ENCODE data around the gene CAPN13.
A peak's percentile ranks its signal among the peaks of the same experiment; 100 is the strongest.

CAPN13 gene

DNA sequence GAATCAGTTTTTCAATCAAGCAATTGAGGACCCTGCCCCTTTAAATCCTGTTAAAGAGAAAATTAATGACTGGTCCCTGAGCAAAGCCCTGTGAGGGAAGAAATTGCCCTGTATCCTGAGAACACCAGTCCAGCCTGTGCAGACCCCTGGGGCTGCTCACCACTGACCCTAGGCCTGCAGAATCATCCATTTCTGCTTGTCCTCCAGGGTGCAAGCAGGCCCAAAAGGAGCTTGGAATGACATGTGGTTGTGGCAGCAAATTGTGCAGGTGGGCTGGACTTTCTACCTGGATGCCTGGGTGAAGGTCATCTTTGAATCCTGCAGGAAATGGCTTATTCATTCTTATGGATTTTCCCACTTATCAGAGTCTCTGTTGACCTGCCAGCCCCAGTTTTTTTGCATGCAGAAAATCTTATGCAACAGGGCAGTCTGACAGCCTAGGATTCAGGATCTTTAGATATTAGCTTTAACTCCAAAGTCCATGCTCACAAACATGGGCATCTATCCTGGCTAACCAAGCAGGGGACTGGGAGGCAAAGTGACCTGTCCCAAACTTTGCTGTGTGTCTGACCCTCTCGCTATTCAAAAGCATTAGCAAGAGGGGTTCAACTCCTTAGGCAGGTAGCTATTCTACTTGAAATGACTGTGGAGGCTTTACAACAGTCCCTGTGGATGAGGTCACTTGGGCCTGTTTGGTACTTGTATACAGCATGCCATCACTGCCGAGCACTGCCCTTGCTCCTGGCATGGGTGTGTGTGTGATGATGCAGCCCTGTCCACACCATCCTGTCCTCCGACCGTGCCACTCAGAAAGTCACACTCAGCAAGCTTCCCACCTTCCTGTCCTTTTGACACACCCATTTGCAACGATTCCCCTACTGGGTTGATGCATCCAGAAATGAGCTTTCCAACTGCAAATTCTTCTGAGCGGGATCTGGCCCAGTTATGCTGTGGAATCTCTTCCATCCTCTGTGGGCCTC, 85.3 kb downstream of the CAPN13 start:
- DNase-seq = no peak

DNA sequence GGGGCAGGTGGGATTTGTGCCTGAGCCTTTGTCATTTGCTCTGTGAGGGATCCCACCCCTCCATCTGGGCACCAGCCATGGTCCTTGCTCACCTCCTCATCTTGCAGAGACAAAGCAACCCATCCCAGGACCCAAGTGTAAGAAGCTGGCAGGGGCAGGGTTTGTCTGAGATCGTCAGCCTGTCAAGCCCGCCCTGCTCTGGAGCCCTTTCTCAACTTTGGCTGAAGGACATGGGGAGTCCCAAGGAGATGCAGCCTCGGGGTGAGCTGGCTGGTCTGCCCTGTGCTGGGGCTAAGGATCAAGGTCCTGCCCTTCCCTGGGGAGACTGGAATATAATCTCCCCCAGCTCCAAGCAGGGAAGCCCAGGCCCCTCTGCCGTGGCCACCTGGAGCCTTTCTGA, 86.0 kb downstream of the CAPN13 start:
- no peak for DNase-seq

DNA sequence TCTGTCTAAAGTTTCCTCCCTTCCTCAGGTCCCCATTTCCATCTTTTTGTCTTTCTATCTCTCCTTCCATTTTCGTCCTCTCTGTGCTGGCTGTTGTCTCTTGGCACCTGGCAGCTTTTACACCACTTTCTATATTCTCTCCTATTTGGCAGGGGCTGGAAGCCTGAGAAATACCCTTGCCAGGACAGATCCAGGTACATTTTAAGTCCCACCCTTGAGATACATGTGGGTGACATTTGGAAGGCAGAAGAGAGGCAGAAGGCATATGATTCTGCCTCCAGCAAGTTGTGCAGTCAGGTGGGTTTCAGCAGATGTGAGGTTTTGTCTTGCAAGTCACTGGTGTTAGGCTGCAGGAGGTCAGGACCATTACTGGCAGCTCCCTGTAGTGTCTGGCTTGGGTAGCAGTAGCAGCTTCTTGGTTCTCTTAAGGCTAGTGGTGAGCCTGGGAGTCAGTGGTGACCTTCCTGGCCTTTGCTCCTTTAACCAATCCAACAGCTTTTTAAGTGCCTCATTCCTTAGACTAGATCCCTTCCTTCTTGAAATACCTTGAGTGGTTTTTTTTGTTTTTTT, 90.1 kb downstream of the CAPN13 start:
- DNase-seq = no peak

DNA sequence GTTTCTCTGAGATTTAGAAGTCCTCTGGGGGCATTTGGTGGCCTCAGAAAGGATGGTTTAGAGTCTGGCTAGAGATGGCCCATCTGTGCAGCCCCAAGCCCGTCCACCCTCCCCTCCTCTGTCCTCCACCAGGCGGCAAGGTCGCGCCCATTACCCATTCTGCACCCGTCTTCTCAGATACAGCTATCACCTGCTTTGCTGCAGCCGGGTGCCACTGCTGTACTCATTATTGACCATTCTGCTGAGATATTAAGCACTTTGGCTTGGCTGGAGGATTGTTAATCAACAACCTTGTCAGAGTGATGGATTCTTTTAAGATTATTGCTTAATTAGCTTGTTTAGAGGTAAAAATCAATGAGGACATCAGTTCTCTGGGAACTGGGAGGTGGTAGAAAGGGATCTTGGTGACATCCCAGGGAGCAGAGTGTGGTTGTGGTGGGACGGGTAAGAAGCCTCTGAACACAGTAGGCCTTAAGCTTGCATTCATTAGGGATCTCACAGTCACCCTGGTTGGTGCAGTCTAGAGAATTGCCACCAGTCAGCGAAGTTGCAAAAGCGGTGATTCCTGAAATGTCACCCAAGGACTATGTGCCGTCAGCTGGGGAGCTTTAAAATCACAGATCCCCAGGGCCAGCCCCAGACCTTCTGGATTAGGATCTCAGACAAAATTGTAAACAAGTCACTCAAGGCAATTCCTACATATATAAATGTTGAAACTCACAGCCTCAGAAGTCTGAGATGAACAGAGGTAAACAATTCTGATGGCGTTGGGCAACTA, 90.9 kb downstream of the CAPN13 start:
- DNase-seq = no peak

GRCh38 chr2:30714811-30715709, 92.2 kb downstream of the CAPN13 start:
- DNase-seq = no peak

GRCh38 chr2:30713698-30714097, 93.5 kb downstream of the CAPN13 start:
- DNase-seq = no peak

DNA sequence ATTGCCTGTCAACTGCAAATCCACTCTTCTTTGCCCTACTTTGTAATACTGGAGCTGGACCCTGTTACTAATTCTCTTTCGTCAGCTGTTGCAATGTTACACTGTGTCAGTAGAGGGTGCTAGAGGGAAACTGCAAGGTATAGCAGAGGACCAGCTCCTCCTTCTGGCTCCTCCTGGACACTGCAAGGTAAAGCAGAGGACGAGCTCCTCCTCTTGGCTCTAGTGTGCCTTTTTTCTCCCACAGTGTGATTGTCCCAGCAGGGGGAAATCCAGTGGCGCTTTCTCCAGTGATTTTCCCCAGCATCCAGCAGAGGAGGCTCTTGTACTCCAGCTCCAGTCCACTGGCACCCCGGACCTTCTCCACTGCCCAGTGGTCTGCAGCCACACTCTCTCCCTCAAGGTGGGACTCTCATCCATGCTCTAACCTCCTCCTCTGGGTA, 95.6 kb downstream of the CAPN13 start:
- DNase-seq = peak; percentile 89

DNA sequence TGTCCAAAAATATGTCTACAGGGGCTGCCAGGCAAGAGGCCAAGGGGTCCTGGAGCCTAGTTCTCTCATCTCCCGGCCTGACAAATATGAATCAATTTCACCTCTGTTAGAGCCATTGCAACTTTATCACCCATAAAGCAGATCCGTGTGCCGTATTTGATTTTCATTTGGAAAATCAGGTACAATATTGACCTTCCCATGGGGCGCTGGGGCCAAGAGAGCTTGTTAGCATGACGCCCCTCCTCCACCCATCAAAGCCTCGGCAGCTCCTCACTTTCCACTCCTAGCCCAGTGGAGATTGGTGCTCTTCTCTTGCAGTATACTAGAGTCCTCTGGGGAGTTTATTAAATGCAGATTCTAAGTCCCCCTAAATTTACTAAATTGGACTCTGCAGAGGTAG, 96.8 kb downstream of the CAPN13 start:
- DNase-seq = no peak

- DNase-seq = no peak
Observed at GRCh38 chr2:30710016-30710415, 97.2 kb downstream of the CAPN13 start.

- DNase-seq = no peak
Observed at GRCh38 chr2:30709516-30709915, 97.7 kb downstream of the CAPN13 start.

DNA sequence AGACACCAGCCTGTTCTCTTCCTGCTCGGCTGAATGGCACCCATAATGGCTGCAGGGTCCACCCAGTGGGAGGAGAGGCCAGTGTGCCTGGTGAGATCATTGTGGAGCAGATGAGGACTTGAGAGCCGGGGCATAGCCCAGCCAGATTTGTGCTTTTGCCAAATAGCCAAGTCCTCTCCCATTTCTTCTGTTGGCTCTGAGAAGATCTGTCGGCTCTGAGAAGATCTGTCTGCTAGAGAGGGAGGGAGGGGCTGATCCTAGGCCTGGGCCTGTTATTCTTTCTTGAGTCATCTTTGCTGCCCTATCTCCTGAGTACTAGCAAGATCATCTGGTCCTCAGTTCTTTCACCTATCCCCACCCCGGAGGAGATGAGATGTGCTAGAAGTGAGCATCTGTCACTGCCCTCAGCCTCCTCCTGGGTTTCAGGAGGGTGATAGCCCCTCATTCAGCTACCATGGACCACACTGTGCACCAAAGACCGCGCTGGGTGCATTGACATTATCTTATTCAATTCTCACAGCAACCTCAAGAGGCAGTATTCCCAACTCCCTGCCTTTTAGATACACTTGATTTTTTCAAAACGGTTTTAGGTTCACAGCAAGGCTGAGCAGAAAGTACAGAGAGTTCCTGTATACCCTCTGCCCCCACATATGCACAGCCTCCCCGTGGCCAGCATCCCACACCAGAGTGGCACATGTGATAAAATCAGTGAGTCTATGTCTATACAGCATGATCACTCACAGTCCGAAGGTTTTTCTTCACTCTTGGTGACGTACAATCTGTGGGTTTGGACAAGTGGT, 98.6 kb downstream of the CAPN13 start:
- DNase-seq = peak; percentile 83

DNA sequence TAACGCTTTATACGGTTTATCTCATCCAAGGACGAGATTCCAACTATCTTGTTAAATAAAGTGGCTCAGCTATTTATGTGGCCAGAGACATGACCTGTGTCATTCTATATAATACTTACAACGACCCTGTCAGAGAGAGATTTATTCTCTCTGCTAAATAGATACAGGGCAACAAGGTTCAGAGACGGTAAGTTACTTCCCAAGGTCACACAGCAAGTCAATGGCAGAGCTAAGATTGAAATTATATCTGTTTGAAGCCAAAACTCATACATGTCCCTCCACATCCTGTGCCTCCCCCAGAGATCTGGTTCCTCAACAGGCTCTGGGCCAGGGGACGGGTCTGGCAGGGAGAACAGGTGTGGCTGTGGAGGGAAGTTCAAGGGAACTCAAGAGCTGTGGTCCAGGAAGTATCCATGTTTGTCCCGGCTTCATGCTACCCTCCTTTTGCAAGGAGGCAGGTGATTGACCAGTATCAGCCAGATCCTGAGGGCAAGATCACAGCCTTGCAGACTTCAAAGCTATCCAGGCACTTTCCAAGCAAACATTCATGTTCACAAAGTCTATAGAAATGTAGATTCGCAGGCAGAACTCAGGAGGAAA, 99.8 kb downstream of the CAPN13 start:
- no peak for DNase-seq

DNA sequence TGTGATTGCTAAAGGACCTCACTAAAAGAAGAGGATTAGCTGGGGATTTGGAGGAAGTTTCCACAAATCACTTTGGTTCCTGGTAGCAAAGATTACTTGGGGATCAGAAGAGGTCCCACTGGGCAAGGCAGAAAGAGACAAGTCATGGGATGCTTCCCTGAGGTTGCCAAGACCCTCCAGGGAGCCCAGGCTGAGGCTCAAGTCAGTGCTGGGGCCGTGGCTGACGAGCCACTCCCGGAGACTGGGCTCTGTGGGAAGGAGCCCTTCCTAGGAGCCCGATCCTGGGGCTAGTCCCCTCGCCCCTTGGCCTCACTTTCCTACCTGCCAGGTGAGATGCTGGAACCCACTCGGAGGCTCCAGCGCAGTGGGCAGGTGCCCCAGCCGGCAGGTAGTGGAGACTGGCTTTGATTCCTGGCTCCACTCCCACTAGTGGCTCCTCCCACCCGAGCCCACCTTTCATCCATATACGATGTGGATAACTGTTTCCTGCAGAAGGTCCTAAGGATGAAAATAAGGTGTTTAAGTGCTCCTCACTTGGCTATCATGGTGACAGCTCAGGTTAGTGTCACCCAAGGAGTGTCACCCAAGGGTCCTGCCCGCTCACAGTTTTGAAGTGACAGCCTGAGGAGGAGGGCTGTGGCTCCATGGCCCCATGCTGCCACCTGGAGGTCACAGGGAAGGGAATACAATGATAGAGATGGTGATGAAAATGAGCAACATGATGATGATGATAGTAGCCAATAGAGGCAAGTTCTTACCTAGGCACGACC, 100.5 kb downstream of the CAPN13 start:
- peak; percentile 75 for DNase-seq

GRCh38 chr2:30705711-30706533, 101.3 kb downstream of the CAPN13 start:
- DNase-seq = no peak

GRCh38 chr2:30705056-30705455, 102.2 kb downstream of the CAPN13 start:
- DNase-seq = no peak

DNA sequence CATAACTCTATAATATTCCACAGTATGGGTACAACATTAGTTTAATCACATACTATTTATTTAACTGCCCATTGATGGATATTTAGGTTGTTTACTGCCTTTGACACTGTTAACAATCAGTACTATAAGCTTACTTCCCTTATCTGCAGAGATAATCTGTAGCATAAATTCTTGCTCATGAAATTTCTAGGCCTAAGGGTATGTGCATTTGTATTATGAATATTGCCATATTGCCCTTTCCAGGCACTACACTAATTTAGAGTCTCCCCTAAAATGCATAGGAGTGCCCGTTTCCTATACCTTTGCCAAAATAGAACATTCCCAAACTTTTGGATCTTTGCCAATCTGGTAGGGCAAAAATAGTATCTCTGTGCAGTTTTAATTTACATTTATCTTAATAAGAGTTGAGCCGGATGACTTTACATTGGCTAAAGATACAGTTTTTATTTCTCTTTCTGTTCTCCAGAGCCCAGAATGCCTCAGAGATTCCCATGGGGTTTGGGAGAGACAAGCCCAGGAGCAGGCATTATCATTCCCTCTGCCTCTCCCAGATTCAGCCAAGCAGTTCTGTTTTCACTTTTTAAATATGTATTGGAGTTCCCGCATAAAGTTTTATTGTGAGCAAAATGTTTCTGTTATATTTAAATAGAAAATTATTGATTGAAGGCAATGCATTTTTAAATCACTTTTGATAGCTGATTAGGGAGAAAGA, 102.8 kb downstream of the CAPN13 start:
- DNase-seq = peak; percentile 64

DNA sequence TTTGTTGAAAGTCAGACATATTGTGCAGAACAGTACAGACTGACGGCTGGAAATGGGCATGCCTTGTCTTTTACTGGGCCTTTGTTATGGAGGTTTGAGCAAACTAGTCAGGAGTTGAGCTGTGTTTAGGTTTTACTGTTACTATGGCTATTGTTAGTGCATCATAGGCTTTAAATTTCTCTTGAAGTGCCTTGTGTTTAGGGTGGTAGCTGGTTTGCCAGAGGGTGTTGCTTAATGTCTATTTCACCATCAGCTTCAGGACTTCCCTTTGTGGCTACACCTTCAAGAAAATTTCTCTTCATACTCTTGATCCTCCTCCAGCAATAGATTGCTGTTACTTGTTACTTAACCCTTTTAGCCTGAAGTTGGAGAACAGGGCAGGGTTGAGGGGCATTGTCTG, 104.6 kb downstream of the CAPN13 start:
- DNase-seq = no peak

- no peak for DNase-seq
Observed at GRCh38 chr2:30701782-30702181, 105.5 kb downstream of the CAPN13 start.

All from fibroblast of skin of back (primary cell).